Upper lobe of right lung (tissue), 1 donor: ENCODE results near the gene GPR139. TPM values are rescaled to one million over a fixed set of nuclear protein-coding genes. Genes with fewer than 3 reads are reported as not detected.

ENCODE experiments used
- ATAC-seq: fragments of 200-7000 bp; cut with Tn5 transposase; one replicate; pipeline ENCODE4 v1.9.1; 2020; ENCODE audit warnings: mild to moderate bottlenecking, moderate library complexity
- DNase-seq: peaks from one replicate; pipeline ENCODE4 v3.0.0-alpha.2; 2020
- H3K27ac ChIP-seq: fragments of 200-600 bp; one replicate; pipeline ENCODE4 v1.8.0; 2022
- H3K27me3 ChIP-seq: fragments of 200-600 bp; one replicate; pipeline ENCODE4 v1.8.0; 2022; ENCODE audit warnings: mild to moderate bottlenecking
- H3K36me3 ChIP-seq: fragments of 200-600 bp; one replicate; pipeline ENCODE4 v1.8.0; 2022
- H3K4me1 ChIP-seq: fragments of 200-600 bp; one replicate; pipeline ENCODE4 v1.8.0; 2022
- H3K4me3 ChIP-seq: fragments of 200-600 bp; one replicate; pipeline ENCODE4 v1.8.0; 2022; ENCODE audit warnings: mild to moderate bottlenecking
- H3K9me3 ChIP-seq: fragments of 200-600 bp; one replicate; pipeline ENCODE4 v1.8.0; 2022
- intact Hi-C: fragments of 100-400 bp; cut with DNase I; formaldehyde crosslinking; loops from one replicate; pipeline ENCODE4 v1.11.0; 2022
- total RNA-seq: library from RNA; stranded (reverse); fragmentation: NEBNext Ultra II Directional; extraction: Animal tissue kit (Norgen Biotek cat#: 25700); gene quantifications from one replicate; pipeline ENCODE4 v1.2.1, GENCODE V29; 2021
- TF ChIP-seq, protein P1 (sequence below): fragments of 200-600 bp; IDR thresholded peaks from one replicate; pipeline ENCODE4 v1.8.0; 2022; ENCODE audit warnings: antibody characterized with exemption
- donor health status: DM: no; HTN: yes; CAD: no; lungs with severe emphysema.

The GPR139 gene
- total RNA-seq, 1 donor from 2014 or later = not detected

DNA sequence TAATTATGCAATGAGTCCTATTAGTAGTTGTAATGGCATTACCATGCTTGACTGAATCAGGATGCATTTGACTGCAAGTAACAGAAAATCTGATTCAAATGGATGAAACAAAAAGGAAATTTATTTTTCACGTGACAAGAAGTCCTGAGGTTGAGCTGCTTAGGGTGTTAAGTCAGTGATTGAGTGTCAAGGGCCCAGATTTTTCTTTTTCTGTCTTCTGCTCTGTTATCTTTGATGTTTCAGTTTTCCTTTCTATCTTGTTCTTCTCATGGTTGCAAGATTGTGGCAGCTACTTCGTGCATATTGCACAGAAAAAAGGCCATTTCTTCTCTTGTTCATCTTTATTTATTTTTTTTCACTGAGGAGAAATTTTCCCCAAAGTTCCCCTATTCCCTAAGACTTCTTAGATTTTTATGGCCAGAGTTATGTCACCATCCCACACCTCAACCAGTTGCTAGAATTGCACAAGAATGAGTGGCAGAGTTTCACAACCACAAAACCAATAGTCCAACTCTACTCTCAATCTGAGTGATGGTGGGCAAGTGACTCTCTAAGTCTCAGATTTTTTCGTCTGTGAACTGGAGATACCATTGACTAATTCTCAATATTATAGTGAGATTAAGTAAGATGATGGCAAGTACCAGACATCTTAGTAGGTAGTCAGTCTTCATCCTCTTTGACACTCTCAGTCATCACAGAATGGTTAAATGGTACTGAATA, 15.7 kb upstream of the GPR139 start:
- TF ChIP-seq, protein P1, sequence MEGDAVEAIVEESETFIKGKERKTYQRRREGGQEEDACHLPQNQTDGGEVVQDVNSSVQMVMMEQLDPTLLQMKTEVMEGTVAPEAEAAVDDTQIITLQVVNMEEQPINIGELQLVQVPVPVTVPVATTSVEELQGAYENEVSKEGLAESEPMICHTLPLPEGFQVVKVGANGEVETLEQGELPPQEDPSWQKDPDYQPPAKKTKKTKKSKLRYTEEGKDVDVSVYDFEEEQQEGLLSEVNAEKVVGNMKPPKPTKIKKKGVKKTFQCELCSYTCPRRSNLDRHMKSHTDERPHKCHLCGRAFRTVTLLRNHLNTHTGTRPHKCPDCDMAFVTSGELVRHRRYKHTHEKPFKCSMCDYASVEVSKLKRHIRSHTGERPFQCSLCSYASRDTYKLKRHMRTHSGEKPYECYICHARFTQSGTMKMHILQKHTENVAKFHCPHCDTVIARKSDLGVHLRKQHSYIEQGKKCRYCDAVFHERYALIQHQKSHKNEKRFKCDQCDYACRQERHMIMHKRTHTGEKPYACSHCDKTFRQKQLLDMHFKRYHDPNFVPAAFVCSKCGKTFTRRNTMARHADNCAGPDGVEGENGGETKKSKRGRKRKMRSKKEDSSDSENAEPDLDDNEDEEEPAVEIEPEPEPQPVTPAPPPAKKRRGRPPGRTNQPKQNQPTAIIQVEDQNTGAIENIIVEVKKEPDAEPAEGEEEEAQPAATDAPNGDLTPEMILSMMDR = no peak
- H3K4me1 ChIP-seq = no peaks in the 10 kb centered on the region
- no peak overlapping the region for H3K4me3 ChIP-seq
- no peaks in the 10 kb centered on the region for H3K36me3 ChIP-seq
- H3K9me3 ChIP-seq = no peaks in the 10 kb centered on the region
- ATAC-seq (no peak), DNase-seq (no peak)
- H3K27me3 ChIP-seq = peaks cover 6% of the 10 kb centered on the region
- intact Hi-C loops = no loop called here
- H3K27ac ChIP-seq = no peak overlapping the region

DNA sequence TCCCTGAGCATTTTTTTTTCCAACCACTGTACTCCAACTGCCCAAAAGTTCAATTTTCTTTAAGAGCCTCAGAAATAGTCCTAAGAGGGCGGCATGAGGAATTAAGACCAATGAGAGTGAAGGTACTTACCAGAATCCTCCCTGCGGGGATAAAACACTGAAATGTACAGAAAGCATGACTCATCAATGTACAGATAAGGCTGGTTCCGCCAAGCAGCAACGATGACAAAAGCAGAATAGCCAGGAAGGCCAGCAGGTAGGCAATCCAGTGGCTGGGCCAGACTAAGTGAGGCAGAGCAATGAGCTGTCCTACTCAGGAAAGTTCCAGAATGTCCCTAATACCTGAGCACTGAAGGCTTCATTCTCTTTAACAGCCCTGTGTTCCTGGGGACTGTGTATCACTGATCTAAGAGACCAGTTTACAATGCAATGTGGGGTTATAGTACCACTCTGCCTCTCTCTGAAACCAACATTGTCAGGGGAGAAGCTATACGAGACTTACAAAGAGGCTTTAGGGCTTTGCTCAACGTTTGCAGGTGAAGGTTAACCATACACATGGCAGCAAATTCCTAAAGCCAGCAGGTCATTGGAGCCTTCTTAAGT, 11.0 kb upstream of the GPR139 start:
- TF ChIP-seq, protein P1 = no peak
- Histone ChIP-seq H3K4me1 (no peaks in the 10 kb centered on the region), H3K27me3 (no peaks in the 10 kb centered on the region), H3K36me3 (no peaks in the 10 kb centered on the region), H3K4me3 (no peak overlapping the region), H3K9me3 (no peaks in the 10 kb centered on the region), H3K27ac (no peak overlapping the region)
- intact Hi-C loops = no loop called here
- DNase-seq = no peak
- no peak for ATAC-seq

DNA sequence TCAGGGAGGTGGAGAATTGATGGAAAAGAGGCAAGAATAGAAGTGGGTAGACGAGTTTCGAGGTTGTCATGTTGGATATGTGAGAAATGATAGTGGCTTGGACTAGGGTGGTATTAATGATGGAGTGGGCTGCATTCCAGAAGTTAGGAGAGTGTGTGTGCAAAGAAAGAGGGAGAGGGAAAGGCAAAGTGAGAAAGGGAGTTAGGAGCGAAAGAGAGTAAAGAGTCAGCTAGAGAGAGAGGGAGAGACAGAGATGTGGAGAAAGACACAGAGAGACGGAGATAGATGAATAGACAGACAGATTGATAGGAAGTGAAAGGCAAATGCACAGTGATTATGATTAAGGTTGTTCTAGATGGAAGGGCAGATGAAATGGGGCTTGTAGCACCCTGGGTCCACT, 5.4 kb upstream of the GPR139 start:
- DNase-seq (no peak), ATAC-seq (no peak)
- Histone ChIP-seq H3K27ac (no peak overlapping the region), H3K36me3 (no peaks in the 10 kb centered on the region), H3K9me3 (no peaks in the 10 kb centered on the region), H3K4me3 (no peak overlapping the region), H3K27me3 (peaks cover 13% of the 10 kb centered on the region), H3K4me1 (no peaks in the 10 kb centered on the region)
- TF ChIP-seq, protein P1 = no peak
- intact Hi-C loops = no loop called here

DNA sequence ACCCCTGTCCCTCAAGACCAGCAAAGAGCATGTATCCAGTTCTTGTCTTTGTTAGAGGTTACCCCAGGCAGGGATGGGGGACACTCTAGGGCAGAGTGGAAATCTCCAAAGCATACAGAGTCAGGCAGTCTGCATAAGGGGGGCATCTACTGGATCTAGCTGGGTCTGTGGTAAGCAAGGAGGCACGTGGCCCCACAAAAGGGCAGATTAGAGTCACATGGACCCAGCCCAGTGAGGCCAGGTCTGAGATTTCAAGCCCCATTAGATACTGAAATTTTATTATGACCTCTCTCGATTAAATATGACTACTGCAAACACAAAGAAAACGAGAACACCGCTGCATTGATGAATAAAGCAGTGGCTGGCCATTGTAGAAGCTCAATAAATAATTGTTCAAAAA, 1.6 kb upstream of the GPR139 start:
- Histone ChIP-seq H3K27me3 (peaks cover 41% of the 10 kb centered on the region), H3K4me1 (no peaks in the 10 kb centered on the region), H3K9me3 (no peaks in the 10 kb centered on the region), H3K4me3 (no peak overlapping the region), H3K36me3 (no peaks in the 10 kb centered on the region), H3K27ac (no peak overlapping the region)
- ATAC-seq (no peak), DNase-seq (no peak)
- intact Hi-C loops = no loop called here
- TF ChIP-seq, protein P1 = no peak

DNA sequence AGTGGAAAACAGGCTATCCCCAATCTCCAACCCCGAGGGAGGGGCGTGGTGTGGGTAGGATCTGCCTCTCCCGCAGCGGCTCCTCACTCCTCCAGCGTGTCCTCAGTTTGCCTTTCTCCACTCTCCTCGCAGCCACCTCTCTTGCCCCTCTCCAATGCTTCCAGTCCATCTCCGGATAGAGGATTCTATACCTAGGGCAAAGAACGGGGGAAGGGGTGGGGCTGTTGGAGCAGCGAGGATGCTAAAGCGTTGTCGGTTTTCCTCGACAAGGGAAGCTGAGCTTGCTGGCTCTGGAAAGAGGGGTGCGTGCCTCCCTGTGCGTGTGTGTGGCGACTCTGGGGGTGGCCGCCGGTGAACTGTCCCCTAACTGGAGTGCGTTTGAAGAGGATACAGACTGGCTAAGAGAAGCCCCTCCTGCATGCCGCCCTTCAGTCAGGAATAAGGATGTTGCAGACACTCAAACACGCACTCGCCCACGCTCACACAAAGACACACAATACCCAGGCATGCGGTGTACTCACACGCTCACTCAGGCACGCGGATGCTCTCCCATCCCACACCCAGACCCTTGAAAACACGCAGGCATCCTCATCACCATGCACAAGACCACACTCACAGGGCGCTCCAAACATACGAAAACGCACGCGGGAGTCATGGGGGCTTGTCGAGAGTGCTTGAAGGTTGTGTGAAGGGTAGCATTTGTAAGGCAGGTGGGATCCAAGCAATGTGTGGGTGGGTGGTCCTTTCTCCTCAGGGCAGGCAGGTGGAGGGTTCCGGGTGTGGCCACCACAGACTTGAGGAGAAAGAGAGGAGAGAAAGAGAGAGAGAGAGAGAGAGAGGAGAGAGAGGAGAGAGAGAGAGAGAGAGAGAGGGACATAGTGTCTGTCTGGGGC, 655 bp upstream of the GPR139 start:
- peaks cover 41% of the 10 kb centered on the region for H3K27me3 ChIP-seq

More for the DNA sequence above, 655 bp upstream of the GPR139 start:
- Histone ChIP-seq H3K27ac (no peak overlapping the region), H3K9me3 (no peaks in the 10 kb centered on the region), H3K4me3 (no peak overlapping the region), H3K36me3 (no peaks in the 10 kb centered on the region), H3K4me1 (no peaks in the 10 kb centered on the region)
- TF ChIP-seq, protein P1 = no peak
- intact Hi-C loops = no loop called here
- ATAC-seq (no peak), DNase-seq (no peak)
